Measurements from ENCODE around the gene TMEM208. TPM values are rescaled to one million over a fixed set of nuclear protein-coding genes. Genes with fewer than 3 reads are reported as not detected.

The TMEM208 gene
- total RNA-seq, 1 donor from 2014 or later: 11.0 TPM

DNA sequence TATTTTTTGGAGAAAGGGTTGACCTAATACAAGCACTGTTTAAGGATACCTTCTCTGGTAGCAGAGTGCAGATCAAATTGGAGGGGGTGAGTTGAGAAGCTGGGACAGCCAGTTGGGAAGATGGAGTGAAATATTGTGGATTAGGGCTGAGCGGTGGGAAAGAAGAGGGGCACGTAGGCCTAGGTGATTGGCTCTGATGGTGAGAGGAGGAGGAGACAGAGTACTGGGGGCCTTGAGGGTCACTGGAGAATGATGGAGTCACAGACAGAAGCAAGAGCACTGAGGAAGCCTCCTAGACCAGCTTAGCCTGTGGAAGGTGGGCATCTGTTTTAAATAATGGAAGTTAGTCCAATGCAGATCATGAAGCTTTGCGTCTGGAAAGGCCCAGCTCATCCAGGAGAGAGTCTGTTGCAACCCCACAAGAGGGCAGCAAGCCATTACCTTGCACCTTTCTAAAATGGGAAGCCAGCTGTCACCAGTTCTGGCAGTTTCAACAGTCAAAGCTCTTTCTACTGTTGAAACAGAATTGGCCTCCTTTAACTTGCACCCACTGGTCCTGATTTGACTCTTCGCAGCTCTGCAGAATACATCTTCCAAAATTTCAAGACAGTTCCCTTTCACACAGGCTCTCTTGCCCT, 33.6 kb downstream of the TMEM208 start:
- ATAC-seq (ENCODE audit: poor library complexity) (peak; percentile 84), DNase-seq (no peak)
- intact Hi-C loops (cut with DNase I): loop anchor here (10.0 kb wide), 1 partner anchor 134 kb away; the partner anchor contains the start of gene TPPP3

DNA sequence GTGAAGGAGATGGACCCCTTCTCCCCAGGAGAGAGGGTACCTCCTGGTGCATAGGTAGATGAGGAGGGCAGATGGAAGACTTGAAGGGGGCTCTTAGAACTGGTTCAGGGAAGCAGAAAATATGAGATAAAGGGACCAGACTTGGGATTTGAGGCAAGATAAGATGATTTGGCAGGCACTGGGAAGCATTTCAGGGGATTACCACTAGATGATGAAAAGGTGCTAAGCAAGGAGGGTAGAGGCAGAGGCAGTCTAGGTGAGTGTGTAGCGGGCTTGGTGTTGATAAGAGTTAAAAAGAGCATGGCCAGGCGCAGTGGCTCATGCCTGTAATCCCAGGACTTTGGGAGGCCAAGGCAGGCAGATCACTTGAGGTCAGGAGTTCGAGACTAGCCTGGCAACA, 36.3 kb downstream of the TMEM208 start:
- DNase-seq: no peak
- intact Hi-C loops (cut with DNase I): loop anchor here (10.0 kb wide), 1 partner anchor 132 kb away; the partner anchor contains the start of gene TPPP3
- ATAC-seq (ENCODE audit: poor library complexity): no peak

DNA sequence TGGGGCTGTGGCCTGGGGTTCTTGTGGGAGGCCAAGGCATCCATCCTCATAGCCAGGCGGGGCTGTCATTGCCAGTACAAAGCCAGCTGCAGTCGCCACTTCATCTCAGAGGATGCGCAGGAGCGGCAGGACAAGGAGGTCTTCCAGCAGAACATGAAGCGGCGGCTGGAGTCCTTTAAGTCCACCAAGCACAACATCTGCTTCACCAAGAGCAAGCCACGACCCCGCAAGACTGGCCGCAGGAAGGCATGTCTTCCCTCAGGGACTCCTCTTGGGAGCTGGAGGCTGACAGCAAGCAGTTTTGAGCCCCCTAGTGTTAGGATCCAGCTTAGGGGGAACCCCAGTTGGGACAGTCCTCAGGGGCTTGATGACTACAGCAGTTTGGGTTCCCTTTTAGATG, 37.3 kb downstream of the TMEM208 start:
- DNase-seq (no peak), ATAC-seq (ENCODE audit: poor library complexity) (no peak)
- intact Hi-C loops (cut with DNase I): loop anchor here (10.0 kb wide), 1 partner anchor 131 kb away; the partner anchor contains the start of gene TPPP3

DNA sequence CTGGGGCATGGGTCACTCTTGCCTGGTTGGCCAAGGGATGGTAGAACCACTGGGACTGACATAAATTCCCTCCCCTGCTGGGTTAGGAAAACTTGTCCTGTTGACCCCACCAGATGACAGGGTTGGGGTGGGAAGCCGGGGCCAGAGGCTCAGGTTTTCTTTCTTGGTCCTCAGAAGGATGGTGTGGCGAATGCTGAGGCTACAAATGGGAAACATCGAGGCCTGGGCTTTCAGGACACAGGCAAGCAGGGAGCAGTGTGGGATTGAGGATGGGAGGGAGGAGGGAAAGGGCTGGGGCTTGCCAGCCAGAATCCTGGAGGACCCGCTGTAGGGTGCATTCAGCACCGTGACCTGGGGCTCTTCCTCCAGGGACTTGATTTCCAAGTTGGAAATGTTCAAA, 37.9 kb downstream of the TMEM208 start:
- ATAC-seq (ENCODE audit: poor library complexity) (no peak), DNase-seq (no peak)
- intact Hi-C loops (cut with DNase I): loop anchor here (10.0 kb wide), 1 partner anchor 130 kb away; the partner anchor contains the start of gene TPPP3

DNA sequence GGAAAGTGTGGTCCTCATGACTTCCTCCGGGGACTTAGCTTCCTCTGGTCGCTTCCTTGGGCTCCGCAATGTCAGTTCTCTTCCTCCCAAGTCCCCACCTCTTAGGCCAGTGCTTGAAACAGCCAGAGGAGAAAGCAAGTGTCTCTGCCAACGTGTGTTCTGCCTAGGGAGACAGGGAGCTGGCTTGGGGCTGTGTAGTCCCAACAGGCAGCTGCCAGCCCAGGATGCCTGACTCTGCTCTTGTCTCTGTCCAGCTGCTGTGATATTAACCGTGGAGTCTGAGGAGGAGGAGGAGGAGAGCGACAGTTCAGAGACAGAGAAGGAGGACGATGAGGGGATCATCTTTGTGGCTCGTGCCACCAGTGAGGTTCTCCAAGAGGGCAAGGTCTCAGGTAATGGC, 38.9 kb downstream of the TMEM208 start:
- intact Hi-C loops (cut with DNase I): loop anchor here (10.0 kb wide), 1 partner anchor 129 kb away; the partner anchor contains the start of gene TPPP3
- no peak for DNase-seq
- ATAC-seq (ENCODE audit: poor library complexity): no peak

DNA sequence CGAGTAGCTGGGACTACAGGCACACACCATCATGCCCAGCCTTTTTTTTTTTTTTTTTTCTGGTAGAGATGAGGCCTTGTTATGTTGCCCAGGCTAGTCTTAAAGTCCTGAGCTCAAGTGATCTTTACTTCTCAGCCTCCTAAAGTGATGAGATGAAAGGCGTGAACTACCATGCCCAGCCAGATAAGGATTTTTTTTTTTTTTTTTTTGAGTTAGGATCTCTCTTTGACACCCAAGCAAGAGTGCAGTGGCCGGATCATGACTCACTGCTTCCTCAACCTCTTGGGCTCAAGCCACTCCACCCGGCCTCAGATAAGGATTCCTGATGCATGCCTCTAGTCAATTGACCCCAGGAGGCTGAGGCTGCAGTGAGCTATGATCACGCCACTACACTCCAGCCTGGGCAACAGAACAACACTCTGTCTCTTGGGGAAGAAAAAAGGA, 41.2 kb downstream of the TMEM208 start:
- ATAC-seq (ENCODE audit: poor library complexity): peak; percentile 78
- peak; percentile 67 for DNase-seq
- intact Hi-C loops (cut with DNase I): loop anchor here (10.0 kb wide), 1 partner anchor 127 kb away; the partner anchor contains the start of gene TPPP3

DNA sequence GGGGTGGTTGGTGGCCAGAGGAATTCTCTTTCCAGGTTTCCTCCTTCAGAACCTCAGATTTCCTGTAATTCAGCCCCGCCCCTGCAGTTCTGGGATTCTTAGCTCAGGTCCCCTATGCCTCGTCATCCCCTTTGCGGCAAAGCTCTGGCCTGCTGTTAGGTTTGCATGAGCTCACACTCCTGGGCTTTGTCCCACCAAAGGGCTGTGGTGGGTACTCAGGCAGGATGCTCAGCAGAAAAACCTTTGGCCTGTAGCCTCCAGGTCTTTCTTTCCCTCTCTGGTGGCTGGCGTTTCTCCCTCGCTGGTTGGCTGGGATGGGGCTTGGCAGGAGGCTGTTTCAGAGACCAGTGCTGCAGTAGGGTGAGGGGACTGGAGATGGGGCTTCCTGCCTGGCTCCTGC, 42.8 kb downstream of the TMEM208 start:
- intact Hi-C loops (cut with DNase I): loop anchor here (10.0 kb wide), 1 partner anchor 125 kb away; the partner anchor contains the start of gene TPPP3
- ATAC-seq (ENCODE audit: poor library complexity) (no peak), DNase-seq (no peak)

DNA sequence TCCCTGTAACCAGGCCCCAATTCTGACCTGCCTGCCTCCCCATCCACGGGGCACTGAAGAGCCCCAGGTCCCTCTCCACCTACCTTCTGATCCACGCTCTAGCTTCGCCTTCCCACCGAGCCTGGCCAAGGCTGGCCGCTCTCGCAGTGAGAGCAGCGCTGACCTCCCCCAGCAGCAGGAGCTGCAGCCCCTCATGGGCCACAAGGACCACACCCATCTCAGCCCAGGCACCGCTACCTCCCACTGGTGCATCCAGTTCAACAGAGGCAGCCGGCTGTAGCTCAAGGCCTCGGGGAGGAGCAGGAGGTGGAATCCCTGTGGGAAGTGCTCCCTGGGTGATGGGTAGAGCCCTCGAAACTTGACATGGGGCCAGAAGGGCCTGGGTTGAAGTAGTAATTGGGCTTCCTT, 44.0 kb downstream of the TMEM208 start:
- intact Hi-C loops (cut with DNase I): no loop called here
- no peak for DNase-seq
- ATAC-seq (ENCODE audit: poor library complexity): no peak

DNA sequence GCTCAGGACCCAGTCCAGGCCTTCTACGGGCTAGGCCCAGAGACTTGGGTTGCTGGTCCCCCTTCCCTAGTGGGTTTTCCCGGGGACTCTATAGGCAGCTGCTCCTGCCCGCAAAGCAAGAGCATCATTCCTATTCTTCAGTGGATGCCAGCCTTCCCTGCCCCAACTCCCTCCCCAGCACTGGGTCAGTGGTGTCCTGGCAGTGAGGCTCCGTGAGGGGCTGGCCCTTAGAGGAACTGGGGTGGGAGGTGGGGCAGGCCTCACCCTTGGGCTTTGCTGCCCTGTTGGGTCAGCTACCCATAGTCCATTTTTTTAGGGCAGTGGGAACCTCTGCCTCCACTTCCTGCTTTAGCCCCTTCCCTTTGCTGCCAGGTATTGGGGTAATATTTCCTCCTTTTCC, 44.5 kb downstream of the TMEM208 start:
- intact Hi-C loops (cut with DNase I): no loop called here
- no peak for DNase-seq

DNA sequence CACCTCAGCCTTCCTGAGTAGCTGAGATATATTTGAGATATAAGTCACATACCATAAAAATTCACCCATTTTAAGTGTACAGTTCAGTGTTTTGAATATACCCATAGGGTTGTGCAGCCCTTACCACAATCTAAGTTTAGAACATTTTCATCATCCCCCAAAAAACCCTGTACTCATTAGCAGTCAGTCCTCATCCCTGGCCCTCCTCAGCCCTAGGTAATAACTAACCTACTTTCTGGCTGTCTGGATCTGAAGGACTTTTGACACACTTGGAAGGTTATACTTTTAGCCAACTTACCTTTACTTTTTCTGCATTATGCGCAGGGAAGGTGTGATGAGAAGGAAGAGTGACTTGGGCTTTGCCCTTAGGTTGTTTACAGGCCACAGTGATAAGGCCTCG, 48.4 kb downstream of the TMEM208 start:
- DNase-seq (no peak), ATAC-seq (ENCODE audit: poor library complexity) (no peak)
- intact Hi-C loops (cut with DNase I): no loop called here

More for the DNA sequence above, 44.5 kb downstream of the TMEM208 start:
- no peak for ATAC-seq (ENCODE audit: poor library complexity)

DNA sequence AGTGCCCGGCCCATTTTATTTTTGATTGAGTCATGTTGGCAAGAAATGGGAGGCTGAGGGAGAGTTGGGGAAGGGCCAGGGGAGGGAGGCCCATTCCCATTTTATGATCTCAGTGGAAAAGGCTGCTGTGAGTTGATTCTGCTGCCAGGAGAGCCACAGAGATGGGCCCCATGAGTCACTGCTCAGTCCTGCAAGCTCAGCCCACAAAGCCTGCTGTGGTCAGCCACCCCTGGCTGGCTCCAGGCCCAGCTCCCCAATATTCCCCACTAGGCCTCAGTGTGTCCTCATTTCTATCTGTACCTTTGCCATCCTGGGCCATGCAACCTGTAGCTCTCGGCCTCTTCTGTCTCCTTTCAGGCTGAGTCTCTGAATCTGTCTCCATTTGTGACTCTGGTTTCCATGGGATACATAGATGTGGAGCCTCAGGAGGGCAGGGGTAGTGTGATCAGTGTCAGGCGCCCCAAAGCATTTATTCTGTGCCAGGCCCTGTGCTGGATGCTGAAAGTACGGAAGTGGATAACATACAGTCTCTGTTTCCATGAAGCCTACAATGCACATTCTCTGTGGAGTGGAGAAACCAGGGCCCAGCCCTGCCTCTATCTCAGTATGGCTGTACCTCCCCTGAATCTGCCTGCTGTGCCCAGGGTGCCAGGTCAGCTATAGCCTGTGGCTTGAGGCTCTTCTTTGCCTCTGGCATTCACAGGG, 50.5 kb downstream of the TMEM208 start:
- DNase-seq (peak; percentile 50), ATAC-seq (ENCODE audit: poor library complexity) (no peak)
- intact Hi-C loops (cut with DNase I): no loop called here

DNA sequence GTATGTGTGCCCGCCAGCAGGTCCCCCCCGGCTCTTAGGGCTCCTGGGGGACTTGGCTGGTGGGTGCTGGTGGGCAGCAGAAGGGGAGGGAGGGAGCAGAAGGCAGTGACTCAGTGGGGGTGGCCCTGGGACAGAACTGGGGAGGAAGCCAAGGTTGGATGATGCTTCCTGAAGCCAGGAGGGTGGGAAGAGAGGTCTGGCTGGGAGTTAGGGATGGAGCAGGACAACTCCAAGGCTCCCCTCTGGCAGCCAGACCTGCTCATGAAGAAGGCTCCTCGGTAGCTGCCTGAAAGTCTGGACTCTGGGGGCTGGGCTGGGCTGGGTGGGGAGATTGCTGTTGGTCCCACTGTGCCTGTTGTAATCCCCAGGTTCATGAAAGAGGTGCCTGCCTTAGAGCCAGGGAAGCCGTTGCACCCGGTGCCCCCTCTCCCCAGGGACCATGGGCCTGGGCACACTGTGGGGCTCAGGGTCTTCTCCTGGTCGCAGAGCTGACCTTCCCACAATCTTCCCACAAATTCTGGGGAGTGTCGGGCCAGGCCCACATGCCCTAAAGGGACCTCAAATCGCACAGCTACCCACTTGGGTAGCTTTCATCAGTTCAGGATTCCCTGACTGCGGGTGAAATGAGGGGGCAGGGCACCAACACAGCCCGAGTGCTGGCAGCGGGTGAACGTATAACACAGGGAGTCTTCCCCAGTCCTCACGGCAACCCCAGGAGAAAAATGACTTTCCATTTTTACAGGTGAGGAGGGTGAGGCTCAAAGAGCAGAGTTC, 51.3 kb downstream of the TMEM208 start:
- DNase-seq: peak; percentile 29
- intact Hi-C loops (cut with DNase I): no loop called here
- no peak for ATAC-seq (ENCODE audit: poor library complexity)

Small RNAs within 50 kb of the gene (microRNA-seq; reads per million reads assigned to microRNA genes)
- gene MIR328: 111 reads per million, percentile 54 among the genes with 10 or more reads in this experiment

Other genes starting within 250 kb of the TMEM208 start
- gene CES4A, start 238.5 kb upstream of the TMEM208 start, total RNA-seq: 6.2 TPM
- gene CBFB, start 198.0 kb upstream of the TMEM208 start, total RNA-seq: 23.1 TPM
- 11.7 TPM for gene PHAF1, start 117.2 kb upstream of the TMEM208 start, total RNA-seq
- gene B3GNT9, start 76.1 kb upstream of the TMEM208 start, total RNA-seq: 8.1 TPM
- gene TRADD, start 67.2 kb upstream of the TMEM208 start, total RNA-seq: 9.0 TPM
- 9.5 TPM for gene FBXL8, start 67.2 kb upstream of the TMEM208 start, total RNA-seq
- gene HSF4, start 62.4 kb upstream of the TMEM208 start, total RNA-seq: 62.9 TPM
- gene NOL3, start 56.6 kb upstream of the TMEM208 start, total RNA-seq: 105 TPM
- 7.7 TPM for gene MATCAP1, start 43.2 kb upstream of the TMEM208 start, total RNA-seq
- gene EXOC3L1, start 37.0 kb upstream of the TMEM208 start, total RNA-seq: 2.3 TPM
- 34.8 TPM for gene E2F4, start 35.0 kb upstream of the TMEM208 start, total RNA-seq
- 0.54 TPM for gene ELMO3, start 28.0 kb upstream of the TMEM208 start, total RNA-seq
- 13.5 TPM for gene FHOD1, start 20.4 kb downstream of the TMEM208 start, total RNA-seq
- gene SLC9A5, start 21.8 kb downstream of the TMEM208 start, total RNA-seq: 0.83 TPM
- gene PLEKHG4, start 52.4 kb downstream of the TMEM208 start, total RNA-seq: 0.89 TPM
- gene KCTD19, start 99.6 kb downstream of the TMEM208 start, total RNA-seq: not detected
- gene LRRC36, start 99.7 kb downstream of the TMEM208 start, total RNA-seq: not detected
- gene TPPP3, start 166.4 kb downstream of the TMEM208 start, total RNA-seq: 8.9 TPM
- gene ZDHHC1, start 189.3 kb downstream of the TMEM208 start, total RNA-seq: 3.4 TPM
- 0.89 TPM for gene HSD11B2, start 204.0 kb downstream of the TMEM208 start, total RNA-seq